Activated CD4-positive, alpha-beta T cell treated with anti-CD3 and anti-CD28 coated beads, Interleukin-2, Interleukin-4, amounts not matched to agents 100 ng/mL and 50 ng/mL, durations not matched to agents 16 hours and 8 hours (primary cell): ENCODE measurements around the gene SLC4A1.
A peak's percentile ranks its signal among the peaks of the same experiment; 100 is the strongest.

Source experiments
- DNase-seq: peaks from one replicate; pipeline ENCODE4 v3.0.0-alpha.2; 2020; ENCODE audit warnings: low spot score

Gene SLC4A1

GRCh38 chr17:44205962-44206824, 61.7 kb downstream of the SLC4A1 start:
- DNase-seq: no peak

- no peak for DNase-seq
These were observed 63.5 kb downstream of the SLC4A1 start for GRCh38 chr17:44204441-44204882.

- DNase-seq: peak; percentile 72
These were observed 64.0 kb downstream of the SLC4A1 start for GRCh38 chr17:44203731-44204440.

GRCh38 chr17:44202756-44203155, 65.2 kb downstream of the SLC4A1 start:
- DNase-seq: no peak

DNA sequence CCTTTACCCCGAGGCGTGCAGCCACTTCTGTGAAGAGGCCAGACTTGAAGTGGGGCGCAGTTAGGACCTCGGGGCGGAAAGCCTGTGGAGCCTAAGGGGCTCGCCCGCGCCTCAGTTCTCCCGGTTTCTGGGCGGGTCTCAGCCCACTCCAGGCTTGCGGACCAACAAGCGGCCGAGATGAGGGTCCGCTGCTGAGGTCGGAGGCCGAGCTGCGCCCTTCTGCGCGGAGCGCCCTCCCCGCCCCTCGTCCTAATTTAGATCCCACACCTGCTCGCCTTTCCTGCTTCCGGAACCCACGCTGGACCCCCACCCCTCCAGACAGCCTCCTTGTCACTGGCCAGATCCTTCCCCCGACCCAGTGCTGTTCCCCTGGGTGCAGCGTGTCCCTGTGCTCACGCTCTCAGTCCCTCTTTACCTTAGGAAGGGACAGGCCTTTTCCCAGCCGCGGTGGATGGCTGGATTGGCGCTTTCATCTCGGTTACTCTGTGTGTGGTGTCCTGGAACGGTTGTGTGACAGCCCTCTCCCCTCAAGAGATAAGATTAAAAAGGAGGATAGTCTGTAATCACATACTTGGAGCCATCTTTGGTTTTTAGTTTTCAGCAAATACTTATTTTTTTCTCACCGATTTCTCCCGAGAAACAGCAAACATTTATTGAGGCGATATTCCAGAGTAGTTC, 67.3 kb downstream of the SLC4A1 start:
- no peak for DNase-seq

GRCh38 chr17:44199553-44200477, 68.1 kb downstream of the SLC4A1 start, which contains the start of gene ATXN7L3:
ATXN7L3 (minus strand) TSS chr17:44199884; CDS start chr17:44198070, 1,814 bp downstream.
- DNase-seq: peak; percentile 99

- DNase-seq: peak; percentile 49
These were observed 69.0 kb downstream of the SLC4A1 start for GRCh38 chr17:44198721-44199552.
